ENCODE data around the gene SNX25. TPM values are rescaled to one million over a fixed set of nuclear protein-coding genes. Genes with fewer than 3 reads are reported as not detected.

The SNX25 gene
- total and polyA plus RNA-seq, 12 donors: 4.4 to 12.6 (median 9.2) TPM

DNA sequence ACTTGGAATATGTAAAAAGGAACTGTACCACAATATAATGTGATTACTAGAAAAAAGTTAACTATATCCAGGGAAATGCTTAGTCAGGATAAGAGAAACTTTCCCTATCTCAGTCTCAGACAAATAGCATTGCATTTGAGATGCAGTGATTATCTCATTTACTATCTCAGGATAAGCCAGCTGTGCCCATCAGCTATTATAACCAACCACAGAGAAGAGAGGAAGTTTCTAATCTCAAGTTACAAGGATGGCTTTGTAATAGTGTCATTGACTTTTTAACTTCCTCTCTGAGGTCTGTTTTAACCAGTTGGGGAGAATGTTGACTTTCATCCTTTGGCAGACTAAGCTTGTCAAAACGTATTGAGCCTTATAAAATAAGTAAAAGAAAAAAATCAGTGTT, 56.5 kb downstream of the SNX25 start:
- no peak for DNase-seq
- H3K36me3 ChIP-seq: peaks cover 0 to 55% (median 6%) of the 10 kb centered on the region in 9 donors
- H3K27ac ChIP-seq: no peak overlapping the region
- H3K9me3 ChIP-seq: no peaks in the 10 kb centered on the region
- TF ChIP-seq CTCF (IDR thresholded peaks at IDR 0.05): no peak
- no peaks in the 10 kb centered on the region for H3K27me3 ChIP-seq
- no peaks in the 10 kb centered on the region for H3K4me1 ChIP-seq
- 79 to 82% methylated on average over 1 of the region's 1 CpG for WGBS, 2 donors
- intact Hi-C loops (cut with DNase I): no loop called here
- no peak overlapping the region for H3K4me3 ChIP-seq
- ATAC-seq: no peak

DNA sequence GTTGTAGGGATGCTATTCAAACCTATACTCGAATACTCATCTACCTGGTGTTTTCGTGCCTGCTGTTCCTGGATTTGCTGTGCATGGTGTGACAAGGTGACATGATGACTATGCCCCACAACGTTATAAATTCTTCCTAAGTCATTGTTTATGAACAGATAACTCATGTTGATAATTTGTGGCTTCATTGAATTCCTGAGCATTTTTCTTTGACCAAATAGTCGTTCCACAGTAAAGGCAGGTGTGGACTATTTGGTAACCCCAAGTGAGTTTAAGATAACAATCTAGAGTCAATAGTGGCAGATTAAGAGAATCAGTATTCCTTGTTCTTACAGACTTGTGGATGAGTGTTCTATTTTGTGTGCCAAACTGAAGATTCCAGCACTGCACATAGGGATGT, 59.9 kb downstream of the SNX25 start:
- intact Hi-C loops (cut with DNase I): no loop called here
- TF ChIP-seq CTCF (IDR thresholded peaks at IDR 0.05): no peak
- Histone ChIP-seq H3K4me3 (no peak overlapping the region), H3K4me1 (peaks cover 0 to 3% (median 0%) of the 10 kb centered on the region in 9 donors), H3K36me3 (peaks cover 0 to 49% (median 6%) of the 10 kb centered on the region in 9 donors), H3K27me3 (no peaks in the 10 kb centered on the region), H3K27ac (no peak overlapping the region), H3K9me3 (no peaks in the 10 kb centered on the region)
- ATAC-seq (no peak), DNase-seq (no peak)
- WGBS, 2 donors: 69 to 77% methylated on average over 4 of the region's 4 CpGs

- H3K4me3 ChIP-seq: no peak overlapping the region
- no peak for TF ChIP-seq CTCF (IDR thresholded peaks at IDR 0.05)
- H3K36me3 ChIP-seq: peaks cover 0 to 42% (median 6%) of the 10 kb centered on the region in 9 donors
- WGBS, 2 donors: 91 to 92% methylated on average over 5 of the region's 5 CpGs
- intact Hi-C loops (cut with DNase I): no loop called here
- peaks cover 0 to 10% (median 0%) of the 10 kb centered on the region in 9 donors for H3K4me1 ChIP-seq
- no peaks in the 10 kb centered on the region for H3K27me3 ChIP-seq
- no peak overlapping the region for H3K27ac ChIP-seq
- ATAC-seq (no peak), DNase-seq (no peak)
- no peaks in the 10 kb centered on the region for H3K9me3 ChIP-seq
Observed at GRCh38 chr4:185270037-185270436, 60.6 kb downstream of the SNX25 start.

DNA sequence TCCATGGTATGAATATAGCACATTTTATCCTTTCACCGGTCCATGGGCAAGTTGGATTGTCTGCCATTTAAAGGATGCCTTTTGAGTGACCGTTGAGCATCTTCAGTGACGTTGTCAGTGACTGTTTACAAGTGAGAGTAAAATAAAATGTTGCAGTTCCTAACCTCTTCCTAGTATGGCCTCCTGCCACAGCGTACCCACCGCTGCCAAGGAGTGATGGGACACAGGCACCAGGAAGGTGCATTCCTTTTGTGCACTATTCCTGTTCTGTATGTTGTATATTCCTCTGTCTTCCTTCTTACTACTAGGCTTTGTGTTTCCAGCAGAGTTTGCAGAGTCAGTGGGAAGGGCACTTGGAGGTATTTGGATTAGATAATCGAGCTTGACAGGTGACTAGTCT, 61.5 kb downstream of the SNX25 start:
- DNase-seq (no peak), ATAC-seq (no peak)
- Histone ChIP-seq H3K9me3 (no peaks in the 10 kb centered on the region), H3K4me3 (no peak overlapping the region), H3K4me1 (peaks cover 0 to 10% (median 0%) of the 10 kb centered on the region in 9 donors), H3K27ac (no peak overlapping the region), H3K36me3 (peaks cover 0 to 34% (median 6%) of the 10 kb centered on the region in 9 donors), H3K27me3 (no peaks in the 10 kb centered on the region)
- intact Hi-C loops (cut with DNase I): no loop called here
- no peak for TF ChIP-seq CTCF (IDR thresholded peaks at IDR 0.05)
- 93% methylated on average over 6 of the region's 6 CpGs for WGBS, 2 donors

All from heart right ventricle (tissue), 16 donors.